ENCODE data around the gene HEPN1.
"Not testable (repeated sequence)": the region's sequence is repeated elsewhere in the genome, so short reads cannot be mapped to it uniquely, and the experiment has no call there.

Gene HEPN1

DNA sequence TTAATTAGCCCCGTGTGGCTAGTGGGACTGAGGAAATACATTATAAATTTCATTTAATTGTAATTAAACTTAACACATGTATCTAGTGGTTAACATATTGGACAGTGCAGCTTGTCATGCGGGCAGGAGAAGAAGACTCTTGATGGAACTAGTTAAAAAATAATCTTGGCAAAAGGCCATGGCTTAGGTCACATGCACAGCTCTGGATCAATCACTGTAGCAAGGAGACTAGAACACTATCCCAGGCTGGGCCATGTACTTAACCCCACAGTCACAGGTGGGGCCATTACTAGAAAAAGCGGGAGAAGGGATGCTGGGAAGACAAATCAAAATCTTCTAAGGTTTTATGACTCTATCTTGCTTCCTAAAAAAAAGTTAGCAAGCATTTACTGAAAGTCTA lies 25.5 kb downstream of the HEPN1 start:
- DNase-seq, result no peak

DNA sequence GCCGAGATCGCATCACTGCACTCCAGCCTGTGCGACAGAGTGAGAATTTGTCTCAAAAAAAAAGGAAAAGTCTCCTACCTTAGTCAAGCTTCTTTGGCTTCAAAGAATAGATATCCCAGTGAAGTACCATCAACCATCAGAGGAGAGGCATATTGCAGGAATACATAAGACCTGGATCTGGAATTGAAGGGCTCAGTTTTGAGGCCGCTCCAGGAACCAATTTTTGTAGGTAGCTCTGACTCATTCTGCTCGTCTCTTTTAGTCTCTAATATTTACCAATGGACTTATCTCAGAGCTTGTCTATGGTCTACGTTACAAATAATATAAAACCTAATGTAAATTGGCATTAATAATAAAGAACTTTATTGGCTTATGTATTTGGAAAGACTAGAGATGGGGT lies 26.8 kb downstream of the HEPN1 start:
- DNase-seq, result no peak

DNA sequence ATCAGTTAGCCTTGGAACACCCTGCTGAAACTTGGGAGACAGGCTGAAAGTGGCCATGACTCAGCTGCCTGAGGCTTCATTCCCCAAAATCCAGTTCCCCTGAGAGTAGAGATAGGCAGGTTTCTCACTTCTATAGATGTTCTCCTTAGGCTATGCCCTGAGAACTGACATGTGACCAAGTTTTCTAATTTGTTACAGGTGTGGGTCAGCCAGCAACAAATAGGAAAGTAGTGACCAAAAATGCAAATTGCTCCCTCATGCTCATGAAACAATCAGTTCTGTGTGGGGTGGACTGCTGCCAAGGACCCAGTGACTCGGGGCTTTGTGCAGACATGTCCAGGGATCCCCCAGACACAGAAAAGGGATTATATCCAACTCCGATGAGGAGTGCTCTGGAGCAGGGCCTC lies 27.7 kb downstream of the HEPN1 start:
- DNase-seq, result no peak

DNA sequence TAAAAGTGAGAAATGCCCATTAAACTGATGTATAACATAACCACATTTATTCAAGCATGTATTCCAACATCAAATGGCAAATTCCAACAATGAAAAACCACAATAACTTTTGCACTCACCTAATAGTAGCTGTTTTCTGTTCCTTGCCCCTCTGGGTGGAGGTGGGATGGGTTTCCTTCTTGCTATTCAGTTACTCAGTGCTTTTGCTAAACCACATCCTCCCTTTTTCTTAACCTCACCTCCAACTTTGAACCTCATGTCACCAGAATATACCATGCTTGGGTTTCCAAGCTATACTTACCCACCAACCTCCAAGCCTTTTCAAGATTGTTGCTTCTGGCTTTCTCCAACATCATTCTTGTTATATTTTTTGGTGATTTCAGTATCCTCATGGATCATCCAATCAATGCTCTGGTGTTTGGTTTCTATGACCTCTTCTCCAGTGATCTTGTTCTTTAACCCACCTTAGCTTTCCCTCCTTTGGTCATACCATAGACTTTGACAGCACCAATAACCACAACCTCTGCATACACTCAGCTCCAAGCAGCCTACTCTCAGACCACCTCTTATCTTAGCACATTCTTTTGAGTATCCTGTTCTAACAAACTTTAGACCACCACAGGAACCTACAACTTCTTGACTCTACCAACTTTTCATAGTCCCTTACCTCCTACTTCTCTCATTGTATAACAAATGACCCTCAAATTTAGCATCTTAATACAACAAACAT lies 31.7 kb downstream of the HEPN1 start:
- DNase-seq, result no peak

DNA sequence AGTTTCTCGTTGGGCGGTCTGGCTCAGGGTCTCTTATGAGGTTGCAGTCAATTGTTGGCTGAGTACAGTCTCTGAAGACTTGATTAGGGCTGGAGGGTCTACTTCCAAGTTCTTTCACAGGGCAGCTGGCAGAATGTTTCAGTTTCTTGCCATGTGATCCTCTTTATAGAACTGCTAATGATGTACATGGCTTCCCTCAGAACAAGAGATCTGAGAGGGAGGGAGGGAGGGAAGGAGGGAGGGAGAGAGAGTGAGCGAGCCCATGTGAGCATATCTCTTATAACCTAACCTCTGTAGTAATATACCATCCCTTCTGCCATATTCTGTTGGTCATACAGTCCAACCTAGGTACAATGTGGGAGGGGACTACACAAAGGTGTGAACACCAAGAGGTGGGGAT lies 32.3 kb downstream of the HEPN1 start:
- DNase-seq, result no peak

DNA sequence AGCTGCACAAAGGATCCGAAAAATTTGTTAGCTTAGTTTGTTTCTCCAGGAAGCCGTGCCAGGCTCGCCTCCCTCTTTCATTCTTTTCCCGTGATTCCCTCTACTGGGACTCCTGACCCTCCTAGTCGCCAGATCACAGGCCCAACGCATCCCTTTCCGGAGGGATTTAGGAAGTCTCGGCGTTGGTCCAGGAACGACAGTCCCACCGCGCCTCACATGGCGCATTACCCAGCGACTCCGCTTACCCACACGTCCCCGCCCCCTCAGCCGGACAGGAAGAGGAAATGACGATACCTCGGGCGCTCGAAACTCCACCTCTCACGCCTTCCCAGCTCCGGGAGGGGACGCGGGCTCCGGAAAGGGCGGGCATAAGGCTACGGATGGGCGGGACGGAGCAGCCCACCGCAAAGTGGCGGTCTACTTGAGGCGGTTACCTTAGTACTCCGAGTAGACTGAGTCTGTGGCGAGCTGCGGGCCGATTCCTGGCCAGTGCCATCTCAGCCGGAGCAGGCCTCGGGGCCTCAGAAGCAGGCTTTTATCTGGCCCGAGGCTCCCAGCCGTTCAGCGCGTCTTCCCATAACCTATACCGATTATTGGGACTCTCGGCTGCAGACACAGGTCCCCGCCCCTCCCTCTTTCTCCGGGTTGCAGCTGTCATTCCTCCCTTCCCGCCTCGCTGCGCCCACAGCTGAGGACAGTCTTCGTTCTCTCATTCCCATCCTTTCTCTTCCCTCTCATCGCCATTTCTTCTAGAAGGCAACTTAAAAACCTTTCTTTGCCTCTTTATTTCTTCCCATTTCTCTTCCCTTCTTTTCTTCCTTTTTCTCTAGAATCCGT lies 34.9 kb downstream of the HEPN1 start, which contains the start of gene CCDC15:
Gene CCDC15, plus strand, starts transcription at position 450 of the 837 bp plus-strand sequence. CDS start 531 bp downstream, outside the sequence.
- peak; percentile 97 for DNase-seq

DNA sequence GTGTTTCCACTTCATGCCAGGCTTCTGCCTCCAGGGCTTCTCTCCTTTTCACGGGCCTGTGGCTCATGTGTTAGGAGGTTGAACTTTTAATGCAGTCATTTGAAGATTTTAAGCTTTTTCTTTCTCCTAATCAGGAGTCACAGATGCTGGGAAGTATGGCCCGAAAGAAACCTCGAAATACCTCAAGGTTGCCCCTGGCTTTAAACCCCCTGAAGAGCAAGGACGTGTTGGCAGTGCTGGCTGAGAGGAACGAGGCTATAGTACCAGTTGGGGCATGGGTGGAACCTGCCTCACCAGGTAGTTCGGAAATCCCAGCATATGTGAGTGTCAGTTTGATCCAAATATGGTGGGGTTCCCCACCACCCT lies 35.5 kb downstream of the HEPN1 start:
- DNase-seq, result no peak

DNA sequence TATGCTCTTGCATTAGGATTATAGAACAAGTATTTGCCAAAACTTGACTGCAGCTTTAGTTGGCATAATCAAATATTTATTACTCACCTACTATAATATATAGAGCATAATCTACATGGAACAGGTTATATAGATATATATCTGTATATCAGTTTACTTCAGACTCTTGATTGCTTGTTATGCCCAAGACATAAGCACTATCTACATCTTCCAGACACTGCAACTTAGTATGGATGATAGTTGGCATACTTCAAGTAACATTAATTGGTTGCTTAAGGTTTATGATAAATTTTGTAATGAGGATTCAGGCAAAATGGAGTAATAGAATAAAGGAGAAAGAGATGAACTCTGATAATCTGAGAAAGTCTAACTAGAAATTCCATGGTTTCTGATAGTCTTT lies 36.0 kb downstream of the HEPN1 start:
- no peak for DNase-seq

DNA sequence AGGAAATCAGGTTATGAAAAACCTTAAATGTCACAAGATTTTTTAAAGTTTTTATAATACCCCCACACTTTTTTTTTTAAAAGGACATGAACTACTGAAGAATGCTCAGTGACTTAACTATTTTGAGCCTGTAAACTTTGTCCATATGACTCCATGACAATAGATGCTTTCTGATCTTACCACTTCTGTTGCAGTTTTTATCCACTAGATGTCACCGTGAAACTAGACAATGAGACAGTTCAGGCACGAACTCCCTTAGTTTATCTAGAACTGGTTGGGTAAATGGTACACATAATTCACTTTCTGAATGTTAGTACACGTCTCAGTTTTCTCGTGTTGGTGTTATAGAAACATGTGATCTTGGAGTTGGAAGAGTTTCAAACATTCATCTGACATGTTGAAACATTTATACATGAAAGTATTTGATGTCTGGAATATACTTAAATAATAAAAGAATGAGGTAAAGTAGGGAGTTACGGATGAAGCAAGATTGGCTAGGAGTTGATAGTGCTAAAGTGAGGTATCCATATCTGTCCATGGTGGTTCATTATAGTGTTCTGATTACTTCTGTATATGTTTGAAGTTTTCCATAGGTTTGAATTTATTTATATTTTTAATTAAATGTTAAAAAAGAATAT lies 43.0 kb downstream of the HEPN1 start:
- DNase-seq, result peak; percentile 60

DNA sequence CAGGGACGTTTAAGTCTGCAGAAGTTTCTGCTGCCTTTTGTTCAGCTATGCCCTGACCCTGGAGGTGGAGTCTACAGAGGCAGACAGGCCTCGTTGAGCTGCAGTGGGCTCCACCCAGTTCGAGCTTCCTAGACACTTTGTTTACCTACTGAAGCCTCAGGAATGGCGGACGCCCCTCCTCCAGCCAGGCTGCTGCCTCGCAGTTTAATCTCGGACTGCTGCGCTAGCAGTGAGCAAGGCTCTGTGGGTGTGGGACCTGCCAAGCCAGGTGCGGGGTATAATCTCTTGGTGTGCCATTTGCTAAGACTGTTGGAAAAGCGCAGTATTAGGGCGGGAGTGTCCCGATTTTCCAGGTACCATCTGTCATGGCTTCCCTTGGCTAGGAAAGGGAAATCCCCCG lies 49.1 kb downstream of the HEPN1 start:
- DNase-seq, result not testable (repeated sequence)

All from NCI-H446 treated with DMSO at 0.1 percent for 48 hours (cell line).